K562 (cell line): ENCODE measurements around the gene ANKS3. TPM values are rescaled to one million over a fixed set of nuclear protein-coding genes. Genes with fewer than 3 reads are reported as not detected.
A peak's percentile ranks its signal among the peaks of the same experiment; 100 is the strongest.

Experiments used
- ATAC-seq: fragments of 200-7000 bp; cut with Tn5 transposase; 3 replicates; pipeline ENCODE4 v1.9.1; 2020; ENCODE audit warnings: moderate library complexity
- BruUV-seq: library from RNA; stranded (reverse); fragments of 400-500 nt; replicated peaks from 2 replicates; lab custom pipeline; 2021; lab: Mats Ljungman, UMichigan
- CTCF ChIA-PET: fragments of 300-600 bp; formaldehyde crosslinking; extraction: SDS; loops from one replicate; lab custom pipeline; 2021; ENCODE audit warnings: low intra/inter-chr PET ratio; lab: Yijun Ruan, JAX
- POLR2A ChIA-PET: fragments of 300-600, 350-650 bp; sonication (Branson Sonifier 250); formaldehyde crosslinking; extraction: SDS; loops from one replicate; lab custom pipeline; 2021; ENCODE audit warnings: antibody characterized with exemption, inconsistent platforms; lab: Yijun Ruan, JAX
- DNase-seq, 4 experiments: peaks; one replicate each; pipeline versions ENCODE4 v3.0.0 to v3.0.0-alpha.2; 2011 to 2018; ENCODE audit warnings: low spot score in 3 of 4, mixed read lengths in 3 of 4; ENCODE audit errors: extremely low read depth in 1 of 4
- FAIRE-seq: peaks from 2 replicates; lab custom pipeline; 2011; peaks lifted over from hg19 to GRCh38; lab: Jason Lieb, UNC
- H2AFZ ChIP-seq: 2 replicates; pipeline ENCODE4 v1.6.0; 2011; ENCODE audit warnings: low read depth, low read length, control low read depth, inconsistent platforms
- H3K27ac ChIP-seq: fragments of 200-600 bp; 3 replicates; pipeline ENCODE4 v1.8.0; 2011; ENCODE audit warnings: low read depth, mild to moderate bottlenecking, control low read depth, inconsistent platforms, low read length, moderate library complexity, mixed read lengths; ENCODE audit errors: extremely low read depth
- H3K27me3 ChIP-seq, 2 experiments: fragments of 300-600 bp in 1 of 2; 2 replicates in 1 of 2; 3 replicates in 1 of 2; pipeline versions ENCODE4 v1.6.0 to v1.8.0; 2011; ENCODE audit warnings: inconsistent platforms in 2 of 2, low read length in 2 of 2, mild to moderate bottlenecking in 1 of 2, mixed read lengths in 1 of 2, moderate library complexity in 1 of 2; ENCODE audit not compliant: control insufficient read depth in 2 of 2, insufficient read depth in 2 of 2
- H3K36me3 ChIP-seq: fragments of 300-600 bp; 3 replicates; pipeline ENCODE4 v1.8.0; 2011; ENCODE audit warnings: mild to moderate bottlenecking, low read length, inconsistent platforms; ENCODE audit not compliant: control insufficient read depth, insufficient read depth
- H3K4me1 ChIP-seq, 2 experiments: fragments of 200-600 bp in 1 of 2; replicated peaks in 1 of 2; 2 replicates in 1 of 2; 3 replicates in 1 of 2; pipeline versions ENCODE4 v1.5.1 to v1.8.0; 2011; ENCODE audit warnings: inconsistent platforms in 2 of 2, low read length in 2 of 2, mild to moderate bottlenecking in 1 of 2, mixed read lengths in 1 of 2, moderate library complexity in 1 of 2; ENCODE audit not compliant: control insufficient read depth in 2 of 2, insufficient read depth in 2 of 2
- H3K4me2 ChIP-seq: 2 replicates; pipeline ENCODE4 v1.6.1; 2011; ENCODE audit warnings: low read length, control low read depth, inconsistent platforms, mixed read lengths; ENCODE audit not compliant: insufficient read depth
- H3K4me3 ChIP-seq: fragments of 200-600 bp; sonication (generic), shearing (Covaris generic); 2 replicates; pipeline ENCODE4 v1.5.1; 2016; ENCODE audit warnings: control low read depth, inconsistent platforms
- H3K79me2 ChIP-seq: fragments of 200-600 bp; 3 replicates; pipeline ENCODE4 v1.8.0; 2011; ENCODE audit warnings: low read length, inconsistent platforms; ENCODE audit not compliant: control insufficient read depth, insufficient read depth
- H3K9ac ChIP-seq, 2 experiments: 2 replicates each; pipeline versions ENCODE4 v1.6.0 to v1.6.1; 2011; ENCODE audit warnings: low read depth in 2 of 2, low read length in 2 of 2, control low read depth in 1 of 2, inconsistent platforms in 1 of 2, mild to moderate bottlenecking in 1 of 2, mixed read lengths in 1 of 2; ENCODE audit not compliant: insufficient read depth in 1 of 2
- H3K9me1 ChIP-seq: one replicate; pipeline ENCODE4 v1.6.0; 2011; ENCODE audit warnings: inconsistent platforms, mild to moderate bottlenecking, low read length, moderate library complexity; ENCODE audit not compliant: control insufficient read depth, insufficient read depth
- H3K9me3 ChIP-seq: replicated peaks from 2 replicates; pipeline ENCODE4 v1.5.1; 2011; ENCODE audit warnings: low read depth, low read length, inconsistent platforms; ENCODE audit not compliant: control insufficient read depth, insufficient read depth
- H4K20me1 ChIP-seq: replicated peaks from 2 replicates; pipeline ENCODE4 v1.6.1; 2011; ENCODE audit warnings: low read length, inconsistent platforms, mixed read lengths; ENCODE audit not compliant: control insufficient read depth, insufficient read depth
- BRD4 ChIP-seq: fragments of 200-600 bp; sonication (generic); IDR thresholded peaks from 2 replicates; pipeline ENCODE4 v1.6.1; 2017; ENCODE audit warnings: inconsistent platforms
- BRD9 ChIP-seq: fragments of 450-650 bp; IDR thresholded peaks from 2 replicates; pipeline ENCODE4 v1.6.1; 2018; ENCODE audit warnings: low read depth; ENCODE audit not compliant: partially characterized antibody
- CBFA2T3 ChIP-seq: fragments of 450-650 bp; IDR thresholded peaks from 2 replicates; pipeline ENCODE4 v1.6.1; 2017
- CBX5 ChIP-seq: IDR thresholded peaks from 2 replicates; pipeline ENCODE4 v1.6.1; 2014; ENCODE audit warnings: low read depth, borderline replicate concordance
- GTF2A2 ChIP-seq: IDR thresholded peaks from 2 replicates; pipeline ENCODE4 v1.6.1; 2016; ENCODE audit warnings: mild to moderate bottlenecking, missing genetic modification characterization, missing compliant biosample characterization
- HCFC1 ChIP-seq: IDR thresholded peaks from 2 replicates; pipeline ENCODE4 v1.6.1; 2012; ENCODE audit warnings: low read depth, low read length, improper control_type of control experiment
- HDAC2 ChIP-seq: fragments of 450-650 bp; IDR thresholded peaks from 2 replicates; pipeline ENCODE4 v1.6.1; 2016; ENCODE audit warnings: mild to moderate bottlenecking
- HSF4 ChIP-seq: fragments of 250-450 bp; sonication (Bioruptor Pico); IDR thresholded peaks from 2 replicates; pipeline ENCODE4 v2.1.2; 2022; ENCODE audit warnings: mild to moderate bottlenecking, moderate library complexity, borderline replicate concordance
- KDM1A ChIP-seq, 2 experiments: fragments of 450-650 bp; IDR thresholded peaks; 2 replicates each; pipeline ENCODE4 v1.6.1; 2016; ENCODE audit warnings: mild to moderate bottlenecking in 2 of 2
- NRF1 ChIP-seq, 2 experiments: fragments of 450-650 bp; IDR thresholded peaks in 1 of 2; conservative IDR thresholded peaks in 1 of 2; 2 replicates each; pipeline ENCODE4 v1.6.1; 2014; ENCODE audit warnings: mild to moderate bottlenecking in 2 of 2
- PTBP1 ChIP-seq: fragments of 200-400 bp; formaldehyde crosslinking; IDR thresholded peaks from 2 replicates; pipeline ENCODE4 v1.6.1; 2017; ENCODE audit warnings: low read depth, low read length
- SAP30 ChIP-seq: fragments of 200-600 bp; sonication (generic); IDR thresholded peaks from 2 replicates; pipeline ENCODE4 v1.6.1; 2012; ENCODE audit warnings: borderline replicate concordance, low read depth, mild to moderate bottlenecking, moderate library complexity, low read length, control low read depth, inconsistent platforms; ENCODE audit not compliant: insufficient read depth, poor library complexity, severe bottlenecking
- SMARCA4 ChIP-seq: fragments of 450-650 bp; IDR thresholded peaks from 2 replicates; pipeline ENCODE4 v1.6.1; 2016
- SMARCB1 ChIP-seq: IDR thresholded peaks from 2 replicates; pipeline ENCODE4 v1.6.1; 2011; ENCODE audit warnings: improper control_type of control experiment, low read depth; ENCODE audit not compliant: insufficient read length
- SP2 ChIP-seq: IDR thresholded peaks from 2 replicates; pipeline ENCODE4 v1.6.1; 2011; ENCODE audit warnings: mild to moderate bottlenecking, low read depth, low read length, moderate library complexity; ENCODE audit not compliant: poor library complexity, severe bottlenecking; ENCODE audit errors: extremely low read depth
- TARDBP ChIP-seq: fragments of 450-650 bp; IDR thresholded peaks from 2 replicates; pipeline ENCODE4 v1.6.1; 2016
- TCF3 ChIP-seq: sonication (generic); formaldehyde crosslinking; IDR thresholded peaks from 2 replicates; pipeline ENCODE4 v1.4.0; 2020; ENCODE audit warnings: mild to moderate bottlenecking, missing genetic modification reagents
- ZNF695 ChIP-seq: fragments of 450-650 bp; formaldehyde crosslinking; IDR thresholded peaks from 2 replicates; pipeline ENCODE4 v1.4.0; 2020; ENCODE audit warnings: mild to moderate bottlenecking, moderate library complexity
- WGBS: fragments of 100-300 bp; shearing (Covaris generic); methylation state at CpG from one replicate; pipeline ENCODE4 v1.1.6; 2016; ENCODE audit warnings: low coverage, mixed read lengths; ENCODE audit not compliant: insufficient coverage; ENCODE audit errors: missing lambda C conversion rate; 5-methylcytosine and 5-hydroxymethylcytosine counted together
- in situ Hi-C: fragments of 300-500 bp; cut with MboI; formaldehyde crosslinking; loops from 4 replicates; pipeline ENCODE4 v1.15.0; 2018; ENCODE audit warnings: inconsistent platforms, mixed read lengths
- intact Hi-C: fragments of 100-400 bp; cut with micrococcal nuclease; formaldehyde crosslinking; loops from 2 replicates; pipeline ENCODE4 v1.14.2; 2022
- polyA plus RNA-seq, 8 experiments: library from polyadenylated mRNA; depleted of rRNA in 4 of 8; stranded (reverse) in 5 of 8; unstranded in 3 of 8; fragments of >200 nt; fragmentation: Nextera tagmentation in 2 of 8; fragmentation: Illumina TruSeq in 1 of 8; extraction: Ambion mirVana in 2 of 8; extraction: Trizol in 1 of 8; gene quantifications; 2 replicates each; pipeline versions ENCODE4 v1.2.1 to v1.2.3, GENCODE V29; 2011 to 2014; ENCODE audit warnings: inconsistent platforms in 1 of 8, missing spikeins in 1 of 8
- total RNA-seq, 7 experiments: library from RNA; depleted of rRNA in 6 of 7; stranded (reverse); fragments of >200 nt in 6 of 7; fragmentation: Illumina TruSeq in 2 of 7; extraction: Trizol in 2 of 7; gene quantifications; 2 replicates each; pipeline versions ENCODE4 v1.2.1 to v1.2.3, GENCODE V29; 2011 to 2021; ENCODE audit warnings: low replicate concordance in 1 of 7
- TF ChIP-seq, protein P1 (sequence below): fragments of 250-450 bp; sonication (Bioruptor Pico); IDR thresholded peaks from 2 replicates; pipeline ENCODE4 v1.8.0; 2021; ENCODE audit warnings: mild to moderate bottlenecking, moderate library complexity
- TF ChIP-seq, protein P2 (sequence below): sonication (generic); formaldehyde crosslinking; IDR thresholded peaks from 2 replicates; pipeline ENCODE4 v1.8.0; 2022; ENCODE audit warnings: mild to moderate bottlenecking, low read depth, missing genetic modification reagents
- TF ChIP-seq, protein P3 (sequence below): fragments of 450-650 bp; formaldehyde crosslinking; IDR thresholded peaks from 2 replicates; pipeline ENCODE4 v1.4.0; 2022; ENCODE audit warnings: missing genetic modification characterization

ANKS3 gene
- total and polyA plus RNA-seq, 9 of the 15 experiments (the other 6 are each of a cell fraction or from before 2014, with no cell fraction given) = 0.43 to 25.7 (median 14.8) TPM

DNA sequence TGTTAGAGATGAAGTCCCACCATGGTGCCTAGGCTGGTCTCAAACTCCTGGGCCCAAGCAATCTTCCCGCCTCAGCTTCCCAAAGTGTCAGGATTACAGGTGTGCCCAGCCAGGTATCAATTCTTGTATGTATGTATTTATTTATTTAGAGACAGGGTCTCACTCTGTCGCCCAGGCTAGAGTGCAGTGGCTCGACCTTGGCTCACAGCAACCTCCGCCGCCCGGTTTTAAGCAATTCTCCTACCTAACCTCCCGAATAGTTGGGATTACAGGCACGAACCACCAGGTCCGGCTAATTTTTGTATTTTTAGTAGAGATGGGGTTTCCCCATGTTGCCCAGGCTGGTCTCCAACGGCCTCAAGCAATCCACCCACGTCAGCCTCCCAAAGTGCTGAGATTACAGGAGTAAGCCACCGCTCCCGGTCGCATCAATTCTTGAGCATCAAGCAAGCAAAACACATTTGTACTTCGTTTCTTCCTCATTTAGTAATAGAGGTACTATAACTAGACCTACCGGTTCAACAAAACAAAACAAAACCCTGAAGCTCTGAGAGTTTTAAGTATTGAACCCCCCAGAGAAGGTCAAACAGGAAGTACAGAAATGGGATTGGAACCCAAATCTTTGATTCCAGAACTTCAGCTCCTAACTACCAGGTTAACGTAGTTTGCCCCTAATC is 33.9 kb upstream of the ANKS3 start:
- Histone ChIP-seq H2AFZ (peak overlapping the region; percentile 91), H3K4me2 (peak overlapping the region; percentile 82), H3K9me3 (no peaks in the 10 kb centered on the region), H3K9ac (peak overlapping the region; percentile 62 to 77; a peak in 3 of 4 replicates), H3K36me3 (peaks cover 21% of the 10 kb centered on the region; the same call in 2 of the 3 replicates), H3K27me3 (no peaks in the 10 kb centered on the region), H3K9me1 (no peaks in the 10 kb centered on the region), H4K20me1 (no peaks in the 10 kb centered on the region), H3K4me1 (peaks cover 21 to 41% of the 10 kb centered on the region in 2 experiments), H3K79me2 (peaks cover 21% of the 10 kb centered on the region), H3K4me3 (peak overlapping the region; percentile 40), H3K27ac (peak overlapping the region; percentile 64)
- WGBS = 29% methylated on average over 17 of the region's 17 CpGs
- DNase-seq = peak in 1 of 4 experiments; percentile 42
- no peak for ATAC-seq
- peak; percentile 57 for FAIRE-seq
- intact Hi-C loops (loop anchor here (2.0 kb wide), 2 partner anchors 37 to 79 kb away; partner anchors contain the start of genes GLYR1 and UBN1), in situ Hi-C loops (no loop called here)
- CTCF ChIA-PET = no interaction called here
- BruUV-seq = no TSS peak
- POLR2A ChIA-PET = interaction anchor here (0.6 to 2.3 kb wide), 6 partner anchors 10 to 151 kb away, joined by 3 to 9 read pairs (median 4); partner anchors contain the start of genes ANKS3 and DNAAF8
- no peak for TF ChIP-seq SP2
- TF ChIP-seq, protein P1, sequence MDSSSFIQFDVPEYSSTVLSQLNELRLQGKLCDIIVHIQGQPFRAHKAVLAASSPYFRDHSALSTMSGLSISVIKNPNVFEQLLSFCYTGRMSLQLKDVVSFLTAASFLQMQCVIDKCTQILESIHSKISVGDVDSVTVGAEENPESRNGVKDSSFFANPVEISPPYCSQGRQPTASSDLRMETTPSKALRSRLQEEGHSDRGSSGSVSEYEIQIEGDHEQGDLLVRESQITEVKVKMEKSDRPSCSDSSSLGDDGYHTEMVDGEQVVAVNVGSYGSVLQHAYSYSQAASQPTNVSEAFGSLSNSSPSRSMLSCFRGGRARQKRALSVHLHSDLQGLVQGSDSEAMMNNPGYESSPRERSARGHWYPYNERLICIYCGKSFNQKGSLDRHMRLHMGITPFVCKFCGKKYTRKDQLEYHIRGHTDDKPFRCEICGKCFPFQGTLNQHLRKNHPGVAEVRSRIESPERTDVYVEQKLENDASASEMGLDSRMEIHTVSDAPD (CRISPR knock-in tag) = no peak
- TF ChIP-seq CBX5 = no peak
- TF ChIP-seq BRD9 = peak; percentile 32
- TF ChIP-seq SAP30 = no peak
- 0 out of 2 replicates have a peak, but pooled peaks have one; percentile 48 for TF ChIP-seq TARDBP
- no peak for TF ChIP-seq BRD4
- no peak for TF ChIP-seq ZNF695 (CRISPR knock-in tag)
- no peak for TF ChIP-seq TCF3 (CRISPR knock-in tag)
- no peak for TF ChIP-seq PTBP1
- TF ChIP-seq SMARCB1 = no peak
- no peak for TF ChIP-seq GTF2A2 (tag)
- TF ChIP-seq, protein P2, sequence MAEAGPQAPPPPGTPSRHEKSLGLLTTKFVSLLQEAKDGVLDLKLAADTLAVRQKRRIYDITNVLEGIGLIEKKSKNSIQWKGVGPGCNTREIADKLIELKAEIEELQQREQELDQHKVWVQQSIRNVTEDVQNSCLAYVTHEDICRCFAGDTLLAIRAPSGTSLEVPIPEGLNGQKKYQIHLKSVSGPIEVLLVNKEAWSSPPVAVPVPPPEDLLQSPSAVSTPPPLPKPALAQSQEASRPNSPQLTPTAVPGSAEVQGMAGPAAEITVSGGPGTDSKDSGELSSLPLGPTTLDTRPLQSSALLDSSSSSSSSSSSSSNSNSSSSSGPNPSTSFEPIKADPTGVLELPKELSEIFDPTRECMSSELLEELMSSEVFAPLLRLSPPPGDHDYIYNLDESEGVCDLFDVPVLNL (CRISPR knock-in tag) = no peak
- TF ChIP-seq CBFA2T3 = no peak
- peak in 1 of 2 experiments; percentile 46; a peak in 1 of 4 replicates for TF ChIP-seq KDM1A (IDR thresholded peaks at IDR 0.05)
- no peak; the same call in 1 of the 2 replicates for TF ChIP-seq SMARCA4
- TF ChIP-seq HDAC2 = peak; percentile 11; the same call in 1 of the 2 replicates
- no peak for TF ChIP-seq HSF4 (CRISPR knock-in tag)
- TF ChIP-seq HCFC1 = no peak
- TF ChIP-seq, protein P3, sequence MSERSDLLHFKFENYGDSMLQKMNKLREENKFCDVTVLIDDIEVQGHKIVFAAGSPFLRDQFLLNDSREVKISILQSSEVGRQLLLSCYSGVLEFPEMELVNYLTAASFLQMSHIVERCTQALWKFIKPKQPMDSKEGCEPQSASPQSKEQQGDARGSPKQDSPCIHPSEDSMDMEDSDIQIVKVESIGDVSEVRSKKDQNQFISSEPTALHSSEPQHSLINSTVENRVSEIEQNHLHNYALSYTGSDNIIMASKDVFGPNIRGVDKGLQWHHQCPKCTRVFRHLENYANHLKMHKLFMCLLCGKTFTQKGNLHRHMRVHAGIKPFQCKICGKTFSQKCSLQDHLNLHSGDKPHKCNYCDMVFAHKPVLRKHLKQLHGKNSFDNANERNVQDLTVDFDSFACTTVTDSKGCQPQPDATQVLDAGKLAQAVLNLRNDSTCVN (CRISPR knock-in tag) = no peak
- no peak for TF ChIP-seq NRF1 (conservative IDR thresholded peaks at IDR 0.05 in 1 of 2, IDR thresholded peaks at IDR 0.05 in 1 of 2)
